CD4-positive, alpha-beta T cell treated with Interferon alpha-2 for 1 hour (primary cell): ENCODE results near the gene PAK5.

Experiments used
- DNase-seq, 2 donors: peaks; one replicate each; pipeline ENCODE4 v3.0.0-alpha.2; 2020 to 2022

The PAK5 gene

DNA sequence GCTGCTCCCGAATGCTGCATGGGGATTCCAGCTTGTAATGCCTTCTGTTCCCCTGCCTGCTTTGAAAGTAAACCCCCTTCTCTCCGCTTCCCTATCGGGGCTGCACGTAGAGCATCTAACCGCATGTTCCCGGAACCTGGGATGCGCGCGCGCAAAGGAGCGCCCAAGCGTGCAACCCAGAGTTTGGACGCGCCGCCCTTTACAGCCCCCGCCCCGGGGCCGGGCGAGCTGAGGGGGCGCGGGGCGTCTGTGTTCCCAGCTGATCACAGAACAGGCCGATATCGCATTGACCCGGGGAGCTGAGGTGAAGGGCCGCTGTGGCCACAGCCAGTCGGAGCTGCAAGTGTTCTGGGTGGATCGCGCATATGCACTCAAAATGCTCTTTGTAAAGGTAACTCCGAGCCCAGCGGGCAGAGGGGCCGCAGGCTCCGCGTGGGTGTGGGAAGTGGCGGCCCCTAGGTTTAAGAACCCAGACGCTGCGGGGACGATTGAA lies 323.1 kb downstream of the PAK5 start:
- no peak for DNase-seq

DNA sequence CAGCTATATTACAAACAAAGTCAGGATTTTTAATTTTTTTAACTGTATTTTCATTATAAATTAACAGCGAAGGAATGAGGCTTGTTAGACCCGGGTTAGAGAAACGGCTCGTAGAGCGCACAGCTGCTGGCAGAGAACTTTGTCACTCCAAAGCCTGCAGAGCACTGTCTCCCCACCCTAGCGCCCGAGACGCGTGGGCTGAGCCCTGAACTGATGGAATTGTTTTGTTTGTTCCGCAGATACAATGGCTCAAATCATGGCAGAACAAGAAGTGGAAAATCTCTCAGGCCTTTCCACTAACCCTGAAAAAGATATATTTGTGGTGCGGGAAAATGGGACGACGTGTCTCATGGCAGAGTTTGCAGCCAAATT lies 323.7 kb downstream of the PAK5 start:
- no peak for DNase-seq

DNA sequence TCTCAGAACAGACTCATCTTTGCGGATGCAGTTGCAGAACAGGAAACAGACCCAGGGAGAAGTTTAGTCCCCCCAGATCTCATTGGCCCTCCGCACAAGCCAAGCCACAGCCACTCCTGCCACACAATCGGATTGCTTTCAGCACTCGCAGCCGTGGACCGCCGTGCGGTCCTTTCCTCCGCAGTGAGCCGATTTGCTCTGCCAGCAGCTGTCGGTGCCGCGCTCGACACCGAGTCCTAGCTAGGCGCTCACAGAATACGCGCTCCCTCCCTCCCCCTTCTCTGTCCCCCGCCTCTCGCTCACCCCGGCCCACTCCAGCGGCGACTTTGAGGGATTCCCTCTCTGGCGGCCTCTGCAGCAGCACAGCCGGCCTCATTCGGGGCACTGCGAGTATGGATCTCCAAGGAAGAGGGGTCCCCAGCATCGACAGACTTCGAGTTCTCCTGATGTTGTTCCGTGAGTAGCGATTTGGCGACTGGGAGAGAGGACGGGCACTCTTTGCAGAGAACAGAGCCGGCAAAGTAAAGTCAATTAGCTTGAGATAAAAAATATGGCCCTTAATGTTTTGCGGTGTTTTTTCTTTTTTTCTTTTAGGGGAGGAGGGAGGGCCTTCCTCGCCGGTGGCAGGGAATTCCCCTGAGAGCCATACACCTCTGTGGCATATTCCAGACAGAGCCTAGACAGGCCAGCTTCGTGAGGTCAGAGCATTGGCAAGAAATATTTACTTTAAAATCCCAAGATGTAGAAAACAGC lies 324.2 kb downstream of the PAK5 start, which contains the start of gene LAMP5:
Gene LAMP5 (plus strand): TSS at position 130 of the 753 bp plus-strand sequence. CDS start 263 bp downstream, at position 393.
- DNase-seq: no peak

DNA sequence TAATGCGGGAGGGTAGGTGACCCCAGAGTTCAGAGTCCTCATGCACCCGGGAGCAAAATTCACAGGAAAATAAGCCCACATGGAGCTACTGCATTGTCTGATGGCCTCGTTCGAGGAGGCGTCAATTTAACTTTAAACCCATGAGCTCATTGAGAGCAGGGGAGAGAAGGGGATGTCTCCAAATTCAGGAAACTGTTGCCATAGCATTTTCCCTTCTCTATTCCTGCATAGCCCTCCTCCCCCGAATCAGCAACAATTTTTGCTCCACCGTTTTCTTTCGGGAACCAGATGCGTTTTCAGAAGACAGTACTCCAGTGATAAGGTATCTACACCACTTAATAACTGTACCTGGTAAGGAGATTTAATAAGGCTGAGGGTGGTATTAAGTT lies 324.8 kb downstream of the PAK5 start:
- no peak for DNase-seq

DNA sequence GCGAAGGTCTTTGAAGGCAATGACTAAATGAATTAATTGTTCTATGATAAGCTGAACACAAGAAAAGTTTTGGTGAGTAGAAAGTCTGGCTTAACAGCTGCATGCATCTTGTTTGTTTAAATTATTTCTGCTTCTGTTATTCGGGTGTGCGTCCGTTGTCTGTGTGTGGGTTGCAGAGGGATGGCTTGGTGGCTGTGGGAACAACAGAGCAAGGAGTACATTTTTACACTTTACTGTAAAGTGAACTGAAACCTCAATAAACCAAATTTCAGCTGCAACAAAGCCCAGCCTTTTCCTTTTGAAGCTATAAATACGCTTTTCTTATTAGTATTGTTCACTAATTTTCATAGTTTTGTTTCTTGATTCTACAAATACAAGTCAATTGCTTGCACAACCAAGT lies 328.0 kb downstream of the PAK5 start:
- DNase-seq: no peak

DNA sequence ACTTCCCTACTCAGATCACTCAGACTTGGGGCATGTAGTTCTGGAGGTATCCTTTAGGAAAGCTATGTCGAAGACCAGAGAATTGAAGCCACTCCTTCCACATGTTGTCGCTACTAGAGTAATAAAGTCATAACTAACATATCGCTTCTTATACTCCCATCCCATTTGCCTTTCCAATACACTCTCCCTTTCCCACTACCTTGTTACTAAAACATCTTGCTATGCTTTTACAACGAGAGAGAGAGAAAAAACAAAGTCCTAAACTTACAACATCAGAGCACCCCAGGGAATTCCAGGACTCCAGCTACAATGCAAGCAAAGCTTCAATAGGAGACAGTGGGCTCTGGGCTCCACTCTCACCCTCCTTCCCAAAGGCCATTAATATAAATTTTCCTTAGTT lies 329.6 kb downstream of the PAK5 start:
- DNase-seq: no peak

DNA sequence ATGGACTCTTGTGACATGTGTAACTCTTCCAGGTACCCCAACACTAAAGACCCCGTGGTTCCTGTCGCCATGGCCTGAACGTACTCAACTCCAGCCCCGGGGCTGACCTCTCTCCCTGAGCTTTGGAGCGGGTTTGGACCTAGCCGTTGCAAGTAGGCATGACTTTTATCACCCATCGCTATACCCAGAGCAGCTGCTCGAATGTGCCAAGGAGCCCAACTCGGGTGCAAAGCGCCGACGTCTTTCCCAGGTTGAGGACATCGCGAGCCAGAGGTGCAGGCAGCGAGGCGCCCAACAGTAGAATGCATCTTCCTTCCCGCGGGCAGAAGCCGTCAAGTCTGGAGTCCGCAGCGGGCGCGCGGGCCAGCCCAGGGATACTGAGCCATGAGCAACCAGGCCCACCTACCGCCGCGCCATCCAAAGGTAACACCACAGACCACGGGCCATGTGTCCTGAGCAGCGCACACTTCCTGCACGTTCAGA lies 330.1 kb downstream of the PAK5 start:
- no peak for DNase-seq

DNA sequence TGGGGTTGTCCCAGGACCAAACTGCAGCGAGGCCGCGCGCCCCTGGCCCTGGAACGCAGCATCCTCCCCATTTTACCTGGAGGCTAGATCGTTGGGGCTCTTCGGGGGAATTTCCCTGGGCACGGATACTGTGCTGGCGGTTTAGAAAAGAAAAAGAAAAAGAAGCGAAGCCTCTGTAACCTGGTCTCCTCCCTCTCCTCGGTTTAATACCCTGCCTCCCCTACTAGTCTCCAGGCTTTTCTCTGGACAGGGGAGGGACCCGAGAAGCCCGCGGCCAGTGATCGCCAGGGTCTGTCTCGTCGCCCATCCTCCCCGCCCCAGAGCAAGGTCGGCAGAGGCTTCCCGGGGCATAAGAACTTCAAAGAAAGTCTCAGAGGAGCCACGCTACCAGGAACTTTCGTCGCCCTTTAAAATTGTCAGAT lies 330.6 kb downstream of the PAK5 start:
- no peak for DNase-seq

DNA sequence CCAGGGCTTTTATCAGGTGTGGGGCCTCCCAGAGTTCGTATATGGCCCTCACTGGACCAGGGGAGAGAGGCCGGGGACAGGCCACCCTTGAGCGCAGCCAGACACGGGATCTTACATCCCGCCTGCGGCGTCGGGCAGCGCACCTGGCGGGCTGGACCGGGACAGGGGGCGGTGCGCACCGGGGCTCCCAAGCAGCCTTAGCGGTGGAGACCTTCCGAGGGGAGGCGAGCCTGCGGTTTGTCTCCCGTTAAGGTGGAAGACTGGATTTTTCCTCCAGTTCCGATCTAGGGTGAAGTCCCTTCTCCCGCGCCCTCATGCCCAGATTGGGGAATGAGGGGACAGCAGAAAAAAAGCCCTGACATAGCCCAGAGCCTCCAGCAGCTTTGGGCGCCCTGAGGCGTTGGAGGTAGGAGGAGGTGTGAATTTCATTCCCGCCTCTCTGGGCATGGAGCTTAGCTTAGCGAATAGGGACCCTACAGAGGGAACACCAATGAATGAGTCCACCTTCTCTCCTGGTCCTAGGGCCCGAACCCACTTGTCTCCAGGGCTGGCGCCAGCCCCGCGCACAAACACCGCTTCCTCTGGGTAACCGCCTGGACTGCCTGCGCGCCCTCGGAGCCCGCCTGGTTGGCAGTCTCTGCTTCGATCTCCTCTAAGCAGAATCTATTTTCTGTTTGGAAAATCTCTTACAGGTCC lies 331.2 kb downstream of the PAK5 start:
- DNase-seq: no peak

DNA sequence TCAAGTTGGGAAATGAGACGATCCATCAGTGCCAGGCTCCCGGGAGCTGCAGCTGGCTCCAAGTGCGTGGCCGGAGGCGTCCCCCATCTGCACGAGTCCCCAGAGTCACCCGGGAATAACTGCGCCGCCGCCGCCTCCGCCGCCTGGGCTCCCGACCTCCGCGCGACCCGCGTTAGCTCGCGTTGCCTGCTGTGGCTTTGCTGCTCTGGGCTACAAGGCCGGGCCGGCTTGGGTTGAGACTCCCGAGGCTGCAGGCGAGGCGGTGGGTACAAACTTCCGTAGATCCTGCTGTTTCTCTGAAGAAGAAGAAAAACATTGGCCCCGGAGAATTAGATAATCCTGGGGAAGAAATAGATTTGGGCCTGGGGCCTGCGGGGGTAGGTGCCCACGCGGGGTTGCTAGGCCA lies 331.9 kb downstream of the PAK5 start:
- no peak for DNase-seq

DNA sequence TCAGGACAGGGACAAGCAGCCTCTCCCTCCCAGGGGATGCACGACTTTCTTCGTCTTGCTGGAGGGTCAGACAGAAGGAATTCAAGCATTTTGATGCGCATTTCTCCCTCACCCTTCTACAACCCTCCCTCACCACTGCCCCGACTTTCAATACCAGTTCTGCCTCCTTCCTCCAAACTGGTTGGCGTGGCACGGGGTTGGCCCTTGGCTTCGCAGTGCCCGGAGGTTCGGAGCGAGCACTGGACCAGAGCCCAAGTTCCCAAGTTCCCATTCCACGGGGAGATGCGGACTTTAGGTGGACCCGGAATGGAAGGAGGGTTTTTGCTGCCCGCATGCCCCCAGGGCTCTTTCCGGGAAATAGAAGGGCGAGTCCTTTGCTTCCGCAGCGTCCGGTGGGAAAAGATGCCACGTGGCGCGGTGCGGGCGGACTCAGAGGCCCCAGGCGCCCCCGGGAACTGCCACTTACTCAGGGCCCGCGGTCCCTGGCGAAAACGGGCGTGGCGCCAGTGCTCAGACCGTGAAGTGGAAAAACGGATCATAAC lies 332.5 kb downstream of the PAK5 start:
- DNase-seq: no peak

DNA sequence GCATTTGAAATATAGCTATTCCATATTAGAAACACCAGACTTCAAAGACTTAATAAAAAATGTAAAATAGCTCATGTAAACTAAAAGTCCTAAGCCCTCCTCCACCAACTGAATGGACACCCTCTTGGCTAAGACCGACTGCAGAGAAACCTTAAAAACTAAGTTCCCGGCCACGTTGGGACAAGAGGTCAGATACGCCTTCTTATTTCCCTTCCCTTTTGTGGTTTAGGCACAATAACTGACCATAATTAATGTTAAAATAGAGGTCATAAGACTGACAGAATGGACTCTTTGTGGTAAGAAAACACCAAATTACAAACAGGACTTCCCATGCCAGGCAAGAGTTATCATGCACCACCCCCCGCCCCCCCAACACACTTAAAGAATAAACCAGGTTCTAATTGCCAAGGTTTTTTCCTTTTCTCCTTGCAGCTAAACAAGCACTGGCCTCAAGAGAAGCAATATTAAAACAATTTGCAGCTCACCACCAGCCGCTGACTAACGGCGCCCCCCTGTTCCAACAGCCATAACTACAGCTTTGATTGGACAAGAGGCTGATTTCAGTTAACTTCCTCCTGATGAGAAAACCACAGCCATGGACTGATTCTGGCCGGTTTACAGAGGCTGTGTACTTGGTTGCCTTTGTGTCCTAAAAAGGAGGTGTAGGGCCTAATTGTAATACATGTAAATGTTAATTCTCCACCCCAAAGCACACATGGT lies 335.2 kb downstream of the PAK5 start:
- DNase-seq: peak in 1 of 2 donors; percentile 18

DNA sequence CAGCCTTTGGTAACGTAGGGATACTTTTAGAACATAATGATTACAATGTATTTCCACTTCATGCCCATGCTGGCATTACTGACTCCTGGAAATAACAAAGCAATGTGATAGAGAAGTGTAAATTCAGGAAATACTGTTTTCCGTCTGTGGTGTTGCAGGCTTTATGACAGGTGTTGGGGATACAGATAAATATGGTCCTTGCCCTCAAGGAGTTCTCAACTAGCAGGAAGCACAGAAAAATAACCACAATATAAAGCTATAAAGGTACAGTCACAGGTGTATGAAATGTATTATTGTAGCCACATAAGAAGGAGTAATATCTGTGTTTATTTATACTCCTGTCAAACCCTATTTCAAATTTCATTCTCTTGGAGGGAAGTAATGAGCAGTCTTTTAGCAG lies 337.4 kb downstream of the PAK5 start:
- no peak for DNase-seq

DNA sequence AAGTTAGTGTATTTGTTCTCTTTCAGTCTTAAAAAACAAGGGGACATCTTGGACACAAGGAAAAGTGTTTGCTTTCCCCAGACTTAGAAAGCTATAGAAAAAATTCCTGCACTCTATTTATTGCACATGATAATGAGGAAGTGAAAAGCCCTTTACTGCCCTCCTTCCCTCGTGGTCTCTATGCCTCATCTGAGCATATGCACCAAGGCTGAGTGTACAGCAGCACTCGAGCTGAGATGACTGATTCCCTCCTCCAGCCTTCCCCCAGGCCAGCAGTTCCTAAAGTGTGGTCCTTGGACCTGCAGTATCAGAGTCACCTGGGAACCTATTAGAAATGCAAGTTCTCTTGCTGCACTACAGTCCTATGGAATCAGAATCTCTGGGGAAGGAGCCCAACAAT lies 338.8 kb downstream of the PAK5 start:
- peak in 1 of 2 donors; percentile 18 for DNase-seq

DNA sequence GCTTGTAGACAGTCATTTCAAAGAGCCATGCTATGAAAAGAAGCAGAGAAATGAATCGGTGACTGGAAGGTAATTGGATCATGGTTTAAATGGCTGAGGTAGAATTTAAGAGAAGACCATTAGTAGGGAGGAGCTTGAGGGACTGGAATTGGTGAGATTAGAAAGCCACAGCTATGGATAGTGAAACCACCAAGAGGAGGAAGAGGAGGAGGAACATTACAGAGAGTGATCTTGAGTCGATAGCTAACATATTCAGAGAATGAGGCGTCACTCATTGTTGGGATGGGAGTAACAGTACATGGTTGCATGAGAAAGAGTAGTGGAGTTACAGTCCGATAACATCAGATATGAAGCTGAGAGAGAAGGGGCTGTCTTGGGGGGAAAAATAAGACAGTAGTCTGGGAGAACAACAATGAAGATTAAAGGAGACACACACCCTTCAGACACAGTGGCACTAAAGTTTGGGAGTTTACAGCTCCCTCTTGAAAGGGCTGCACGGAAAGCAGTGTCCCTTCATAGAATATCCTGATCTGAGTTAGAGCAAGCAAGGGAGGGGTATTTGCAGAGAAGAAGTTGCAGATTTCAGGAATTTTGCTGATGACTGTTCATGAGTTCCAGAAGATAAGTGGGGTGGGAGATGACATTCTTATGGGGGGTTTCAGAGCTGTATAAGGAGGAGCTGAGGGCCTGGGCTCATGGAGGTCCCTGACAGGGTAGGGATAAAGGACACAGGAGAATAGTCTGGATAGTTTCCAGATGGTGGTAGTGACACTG lies 339.6 kb downstream of the PAK5 start:
- no peak for DNase-seq

DNA sequence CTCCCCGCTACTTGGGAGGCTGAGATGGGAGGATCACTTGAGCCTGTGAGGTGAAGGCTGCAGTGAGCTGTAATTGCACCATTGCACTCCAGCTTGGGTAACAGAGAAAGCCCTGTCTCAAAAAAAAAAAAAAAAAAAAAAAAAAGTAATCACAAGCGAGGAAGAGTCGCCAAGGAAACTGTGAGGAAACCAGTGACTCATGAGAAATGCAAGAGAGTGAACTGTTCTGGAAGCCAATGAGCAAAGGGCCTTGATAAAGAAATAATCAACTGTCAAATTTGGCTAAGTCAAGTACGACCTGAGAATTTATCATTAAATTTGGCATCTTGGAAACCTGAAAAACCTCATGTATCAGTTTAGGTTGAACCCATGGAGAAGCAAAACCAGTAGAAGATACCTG lies 340.6 kb downstream of the PAK5 start:
- DNase-seq: no peak

DNA sequence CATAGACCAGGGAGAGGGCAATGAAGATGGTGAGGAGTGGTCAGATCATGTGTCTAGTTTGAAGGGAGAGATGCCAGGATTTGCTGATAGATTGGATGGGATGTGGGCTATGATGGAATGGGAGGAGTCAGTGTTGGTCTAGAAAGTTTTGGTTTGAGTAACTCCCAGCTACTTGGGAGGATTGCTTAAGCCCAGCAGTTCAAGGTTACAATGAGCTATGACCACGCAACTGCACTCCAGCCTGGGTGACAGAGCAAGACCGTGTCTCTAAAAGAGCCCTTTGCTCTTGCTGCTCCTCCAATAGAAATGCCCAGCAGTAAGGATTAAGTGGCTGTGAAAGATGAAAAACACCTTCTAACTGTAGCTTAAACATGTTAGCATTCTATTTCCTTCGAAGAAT lies 342.7 kb downstream of the PAK5 start:
- DNase-seq: no peak

DNA sequence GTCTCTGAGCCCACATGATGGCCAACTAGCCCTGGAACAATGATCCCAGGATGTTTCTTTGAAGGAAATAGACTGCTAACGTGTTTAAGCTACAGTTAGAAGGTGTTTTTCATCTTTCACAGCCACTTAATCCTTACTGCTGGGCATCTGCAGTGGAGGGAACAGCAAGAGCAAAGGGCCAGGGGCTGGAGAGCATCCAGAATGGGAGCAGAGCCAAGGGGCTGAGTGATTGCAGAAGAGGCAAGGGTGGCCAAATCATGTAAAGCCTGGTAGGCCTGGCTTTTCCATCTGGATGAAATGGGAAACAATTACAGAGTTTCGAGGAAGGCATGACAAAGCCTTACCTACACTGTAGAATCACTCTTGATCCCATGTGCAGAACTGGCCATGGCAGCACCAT lies 343.2 kb downstream of the PAK5 start:
- no peak for DNase-seq

DNA sequence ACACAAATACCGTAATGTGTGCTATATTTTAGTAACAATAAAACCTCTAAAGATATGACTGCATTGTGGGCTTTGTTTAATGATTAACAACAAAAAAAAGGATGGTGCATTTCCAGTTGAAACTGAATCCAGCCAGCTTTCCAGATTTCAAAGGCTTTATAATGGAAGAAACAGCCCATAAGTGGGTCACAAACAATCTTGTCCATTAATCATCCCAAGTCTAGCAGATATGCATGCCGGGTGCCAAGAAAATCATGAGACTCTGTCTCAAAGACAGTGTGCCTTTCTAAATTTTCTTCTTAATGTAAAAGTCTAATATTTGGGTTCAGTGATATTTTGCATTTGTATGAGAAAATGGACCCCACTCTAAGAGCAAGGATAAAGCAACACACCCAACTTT lies 345.1 kb downstream of the PAK5 start:
- DNase-seq: no peak

DNA sequence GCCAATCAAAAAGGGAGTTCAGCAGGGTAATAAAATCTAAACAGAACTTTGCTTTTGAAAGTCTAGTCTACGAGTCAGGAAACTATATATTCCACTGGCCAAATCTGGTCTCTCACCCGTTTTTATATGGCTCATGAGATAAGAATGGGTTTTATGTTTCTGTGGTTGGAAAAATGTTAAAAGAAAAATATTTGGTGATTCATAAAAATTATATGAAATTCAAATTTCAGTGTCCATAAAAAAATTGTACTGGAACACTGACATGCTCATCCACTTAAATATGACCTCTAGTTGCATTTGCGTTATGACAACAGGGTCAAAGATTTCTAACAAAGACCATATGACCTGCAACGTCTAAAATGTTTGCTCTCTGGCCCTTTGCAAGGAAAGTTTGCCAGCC lies 346.8 kb downstream of the PAK5 start:
- DNase-seq: no peak

DNA sequence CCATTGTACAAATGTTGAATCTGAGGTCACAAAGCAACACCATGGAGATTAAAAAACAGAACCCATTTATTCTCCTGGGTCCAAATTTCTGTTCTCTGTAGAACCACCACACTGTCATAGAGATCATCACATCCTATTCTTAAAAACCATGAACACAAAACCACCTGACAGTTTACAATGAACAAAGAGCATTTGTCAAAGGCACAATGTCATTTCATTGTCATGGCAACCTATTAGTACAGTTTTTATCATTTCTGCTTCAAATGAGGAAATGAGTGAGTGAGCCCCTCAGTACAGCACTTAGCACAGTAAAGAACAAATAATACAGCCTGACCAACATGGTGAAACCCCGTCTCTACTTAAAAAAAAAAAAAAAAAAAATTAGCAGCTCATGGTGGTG lies 347.6 kb downstream of the PAK5 start:
- no peak for DNase-seq

DNA sequence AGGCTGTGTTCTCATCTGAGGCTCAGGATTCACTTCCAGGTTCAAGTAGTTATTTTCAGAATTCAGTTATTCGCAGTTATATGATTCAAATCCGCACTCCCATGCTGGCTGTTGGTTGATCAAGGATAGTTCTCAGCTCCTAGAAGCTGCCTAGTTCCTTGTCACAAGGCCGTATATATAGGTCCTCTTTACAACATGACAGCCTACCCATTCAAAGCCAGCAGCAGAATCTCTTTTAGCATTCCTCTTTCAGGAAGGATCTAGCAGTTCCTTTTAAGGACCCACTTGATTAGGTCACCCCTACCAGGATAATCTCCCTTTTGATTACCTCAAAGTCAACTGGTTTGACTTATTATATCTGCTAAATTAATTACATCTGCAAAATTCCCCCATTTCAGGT lies 348.2 kb downstream of the PAK5 start:
- DNase-seq: no peak

DNA sequence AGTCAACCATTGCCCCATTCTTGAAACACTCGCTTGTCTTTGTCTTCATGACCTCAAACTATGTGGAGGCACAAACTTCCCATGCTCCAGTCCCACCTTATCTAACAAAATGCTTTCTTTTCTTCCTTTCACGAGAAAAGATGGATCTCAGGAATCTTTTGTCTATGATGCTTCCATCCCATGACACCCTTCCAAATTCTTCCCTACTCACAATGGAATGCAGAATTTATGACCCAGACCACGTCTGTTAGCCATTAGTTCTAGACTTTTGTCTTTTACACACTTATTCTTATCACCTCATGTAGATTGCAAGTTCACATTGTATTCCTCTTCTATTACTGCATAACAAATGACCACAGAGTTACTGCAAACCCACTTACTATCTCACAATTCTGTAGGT lies 348.7 kb downstream of the PAK5 start:
- DNase-seq: no peak
